GM12801 (cell line): ENCODE data around the gene TSPAN14.

Source experiments
- TF ChIP-seq, protein P1 (sequence below): IDR thresholded peaks from one replicate; pipeline ENCODE4 v1.5.1; 2011; ENCODE audit warnings: control low read depth; ENCODE audit not compliant: insufficient read length; ENCODE audit errors: extremely low read depth

TSPAN14 gene

GRCh38 chr10:80476685-80477084 lies 22.6 kb downstream of the TSPAN14 start:
- TF ChIP-seq, protein P1, sequence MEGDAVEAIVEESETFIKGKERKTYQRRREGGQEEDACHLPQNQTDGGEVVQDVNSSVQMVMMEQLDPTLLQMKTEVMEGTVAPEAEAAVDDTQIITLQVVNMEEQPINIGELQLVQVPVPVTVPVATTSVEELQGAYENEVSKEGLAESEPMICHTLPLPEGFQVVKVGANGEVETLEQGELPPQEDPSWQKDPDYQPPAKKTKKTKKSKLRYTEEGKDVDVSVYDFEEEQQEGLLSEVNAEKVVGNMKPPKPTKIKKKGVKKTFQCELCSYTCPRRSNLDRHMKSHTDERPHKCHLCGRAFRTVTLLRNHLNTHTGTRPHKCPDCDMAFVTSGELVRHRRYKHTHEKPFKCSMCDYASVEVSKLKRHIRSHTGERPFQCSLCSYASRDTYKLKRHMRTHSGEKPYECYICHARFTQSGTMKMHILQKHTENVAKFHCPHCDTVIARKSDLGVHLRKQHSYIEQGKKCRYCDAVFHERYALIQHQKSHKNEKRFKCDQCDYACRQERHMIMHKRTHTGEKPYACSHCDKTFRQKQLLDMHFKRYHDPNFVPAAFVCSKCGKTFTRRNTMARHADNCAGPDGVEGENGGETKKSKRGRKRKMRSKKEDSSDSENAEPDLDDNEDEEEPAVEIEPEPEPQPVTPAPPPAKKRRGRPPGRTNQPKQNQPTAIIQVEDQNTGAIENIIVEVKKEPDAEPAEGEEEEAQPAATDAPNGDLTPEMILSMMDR, result no peak

DNA sequence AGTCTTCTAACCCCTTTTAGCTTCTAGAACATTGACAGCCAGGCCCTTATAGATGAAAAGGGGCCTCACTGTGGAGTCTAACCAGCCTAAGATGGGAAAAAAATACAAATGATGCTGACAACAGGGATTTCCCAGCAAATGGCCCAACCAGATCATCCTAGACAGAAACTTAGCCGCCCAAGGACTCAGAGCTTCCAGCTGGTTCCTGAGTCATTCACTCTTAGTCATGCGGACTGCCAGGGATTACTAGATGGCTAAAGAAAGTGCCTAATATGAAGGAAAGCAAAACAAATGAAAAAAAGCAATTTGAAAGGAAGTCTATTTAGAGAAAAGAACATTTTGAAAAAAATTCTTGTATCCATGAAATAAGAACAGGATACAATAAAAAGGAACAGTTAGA lies 23.7 kb downstream of the TSPAN14 start:
- TF ChIP-seq, protein P1, result no peak

- TF ChIP-seq, protein P1, result no peak
Measured at GRCh38 chr10:80480852-80481251, 26.7 kb downstream of the TSPAN14 start.

DNA sequence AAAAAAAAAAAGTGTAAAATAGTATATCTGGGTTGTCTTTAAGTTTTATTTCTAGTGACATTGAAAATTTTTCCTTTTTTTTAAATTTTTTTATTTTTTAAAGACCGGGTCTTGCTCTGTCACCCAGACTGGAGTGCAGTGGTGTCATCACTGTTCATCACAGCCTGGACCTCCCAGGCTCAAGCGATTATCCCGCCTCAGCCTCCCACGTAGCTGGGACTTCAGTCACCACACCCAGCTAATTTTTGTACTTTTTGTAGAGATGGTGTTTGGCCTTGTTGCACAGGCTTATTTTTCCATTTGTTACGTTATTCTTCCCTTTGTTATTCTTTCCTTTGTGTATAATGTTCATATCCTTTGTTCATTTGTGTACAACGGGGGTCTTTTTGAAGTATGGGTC lies 30.1 kb downstream of the TSPAN14 start:
- TF ChIP-seq, protein P1, result no peak

- TF ChIP-seq, protein P1, result no peak
Measured at GRCh38 chr10:80484676-80485075, 30.6 kb downstream of the TSPAN14 start.

DNA sequence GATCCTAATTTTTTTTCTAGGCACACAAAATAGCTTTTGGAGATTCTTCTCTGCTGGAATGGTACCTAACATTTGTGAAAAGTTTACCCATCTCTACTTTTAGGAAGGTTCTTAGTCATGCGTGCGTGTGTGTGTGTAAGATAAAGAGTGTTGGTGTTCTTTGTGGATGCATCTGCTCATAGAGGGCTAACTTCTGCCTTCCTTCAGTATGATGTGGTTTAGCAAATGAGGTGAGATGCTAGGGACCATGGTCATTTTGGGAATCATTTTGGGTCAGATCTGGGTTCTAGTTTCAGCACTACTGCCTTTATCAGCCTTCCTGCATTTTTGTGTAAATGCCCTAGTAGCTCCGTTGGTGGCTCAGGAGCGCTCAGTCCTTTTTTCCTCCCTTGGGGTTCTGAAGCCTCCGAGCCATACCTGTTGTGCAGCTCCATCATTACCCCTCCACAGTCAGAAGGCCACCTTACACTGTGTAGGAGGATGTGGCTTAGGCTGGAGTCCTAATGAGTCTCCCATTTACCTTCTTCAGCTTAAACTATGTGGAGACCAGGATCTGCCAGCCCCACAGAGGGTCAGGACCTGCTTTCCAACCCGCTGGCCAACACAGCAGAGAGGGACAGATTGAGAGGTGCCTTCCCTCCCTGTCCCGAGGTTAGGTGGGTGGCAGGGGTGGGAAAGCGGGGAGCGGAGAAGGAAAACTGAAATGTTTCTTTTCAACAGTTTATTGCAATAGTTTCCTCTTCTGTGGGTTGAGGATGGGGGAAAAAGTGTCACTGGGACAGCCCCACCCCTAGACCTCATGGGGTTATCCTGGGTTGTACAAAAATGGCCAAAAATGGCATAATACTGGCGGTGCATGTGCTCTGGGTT lies 31.2 kb downstream of the TSPAN14 start:
- TF ChIP-seq, protein P1, result no peak

GRCh38 chr10:80485946-80486764 lies 32.0 kb downstream of the TSPAN14 start:
- TF ChIP-seq, protein P1, result no peak
